H1 (cell line): ENCODE measurements around the gene FAM120C. TPM values are rescaled to one million over a fixed set of nuclear protein-coding genes. Genes with fewer than 3 reads are reported as not detected.

Experiments
- CTCF ChIA-PET: fragments of 300-600 bp; sonication (Branson Sonifier 250); formaldehyde crosslinking; loops from one replicate; lab custom pipeline; 2021; ENCODE audit not compliant: partially characterized antibody; lab: Charles Lee
- POLR2A ChIA-PET: fragments of 300-600 bp; sonication (Branson Sonifier 250); formaldehyde crosslinking; loops from one replicate; lab custom pipeline; 2021; ENCODE audit warnings: inconsistent platforms; ENCODE audit not compliant: partially characterized antibody; lab: Charles Lee
- DNase-seq, 2 experiments: peaks; one replicate each; pipeline versions ENCODE4 v3.0.0 to v3.0.0-alpha.2; 2010 to 2022; ENCODE audit warnings: low spot score in 2 of 2, low read depth in 1 of 2, mixed read lengths in 1 of 2
- FAIRE-seq: peaks from 2 replicates; lab custom pipeline; 2011; peaks lifted over from hg19 to GRCh38; lab: Jason Lieb, UNC
- H2AFZ ChIP-seq: 2 replicates; pipeline ENCODE4 v1.8.1; 2012; ENCODE audit warnings: low read length, inconsistent platforms
- H2AK5ac ChIP-seq: 2 replicates; pipeline ENCODE4 v1.6.1; 2013; ENCODE audit warnings: low read depth, low read length
- H2BK120ac ChIP-seq: replicated peaks from 2 replicates; pipeline ENCODE3; 2013; ENCODE audit warnings: low read depth, low read length, inconsistent platforms
- H2BK12ac ChIP-seq: 2 replicates; pipeline ENCODE4 v1.6.1; 2013; ENCODE audit warnings: low read depth, low read length
- H2BK15ac ChIP-seq: 2 replicates; pipeline ENCODE4 v1.6.1; 2013; ENCODE audit warnings: low read length
- H2BK20ac ChIP-seq: 2 replicates; pipeline ENCODE4 v1.6.1; 2013; ENCODE audit warnings: low read length
- H2BK5ac ChIP-seq: 2 replicates; pipeline ENCODE4 v1.6.1; 2013; ENCODE audit warnings: low read depth, low read length
- H3K14ac ChIP-seq: 2 replicates; pipeline ENCODE4 v1.6.1; 2013; ENCODE audit warnings: inconsistent platforms; ENCODE audit not compliant: insufficient read length
- H3K18ac ChIP-seq: 2 replicates; pipeline ENCODE4 v1.6.1; 2013; ENCODE audit warnings: low read length; ENCODE audit errors: extremely low read depth
- H3K23ac ChIP-seq: 2 replicates; pipeline ENCODE4 v1.6.1; 2013; ENCODE audit warnings: inconsistent platforms; ENCODE audit not compliant: insufficient read length
- H3K23me2 ChIP-seq: 2 replicates; pipeline ENCODE4 v1.6.1; 2013; ENCODE audit warnings: low read depth, low read length
- H3K27ac ChIP-seq: 2 replicates; pipeline ENCODE4 v1.6.1; 2011; ENCODE audit warnings: low read depth, low read length, inconsistent platforms
- H3K27me3 ChIP-seq, 4 experiments: replicated peaks in 1 of 4; 1 replicate in 1 of 4; 2 replicates in 3 of 4; pipeline versions ENCODE4 v1.6.1 to v1.8.1; 2011 to 2013; ENCODE audit warnings: low read length in 3 of 4, mild to moderate bottlenecking in 3 of 4, inconsistent platforms in 2 of 4, mixed read lengths in 2 of 4, moderate library complexity in 1 of 4; ENCODE audit not compliant: control insufficient read depth in 3 of 4, insufficient read depth in 3 of 4; ENCODE audit errors: extremely low read depth in 1 of 4
- H3K36me3 ChIP-seq, 4 experiments: 2 replicates each; pipeline versions ENCODE4 v1.6.1 to v1.8.1; 2011 to 2013; ENCODE audit warnings: mild to moderate bottlenecking in 4 of 4, low read length in 3 of 4, moderate library complexity in 2 of 4, control low read depth in 1 of 4, inconsistent platforms in 1 of 4; ENCODE audit not compliant: insufficient read depth in 4 of 4, control insufficient read depth in 2 of 4
- H3K4ac ChIP-seq: replicated peaks from 2 replicates; pipeline ENCODE3; 2013; ENCODE audit warnings: low read length, low read depth, mixed read lengths, inconsistent platforms; ENCODE audit not compliant: insufficient read length
- H3K4me1 ChIP-seq, 4 experiments: replicated peaks in 1 of 4; 1 replicate in 1 of 4; 2 replicates in 3 of 4; pipeline versions ENCODE4 v1.6.1 to v1.8.1; 2011 to 2013; ENCODE audit warnings: low read length in 3 of 4, inconsistent platforms in 2 of 4, mixed read lengths in 1 of 4; ENCODE audit not compliant: insufficient read depth in 4 of 4, control insufficient read depth in 3 of 4
- H3K4me2 ChIP-seq, 2 experiments: 2 replicates each; pipeline versions ENCODE4 v1.6.1 to v1.8.1; 2011 to 2013; ENCODE audit warnings: low read depth in 2 of 2, low read length in 2 of 2, control low read depth in 1 of 2, inconsistent platforms in 1 of 2, mild to moderate bottlenecking in 1 of 2; ENCODE audit not compliant: insufficient read depth in 1 of 2
- H3K4me3 ChIP-seq, 4 experiments: fragments of 200-600, 300-600 bp in 1 of 4; sonication (generic), shearing (Covaris generic), sonication (Bioruptor Twin) in 1 of 4; 2 replicates each; pipeline versions ENCODE4 v1.5.1 to v1.8.1; 2011 to 2016; ENCODE audit warnings: low read length in 4 of 4, low read depth in 3 of 4, control low read depth in 2 of 4, inconsistent platforms in 2 of 4, mild to moderate bottlenecking in 2 of 4, mixed read lengths in 1 of 4, moderate library complexity in 1 of 4; ENCODE audit not compliant: insufficient read depth in 2 of 4; ENCODE audit errors: extremely low read depth in 1 of 4
- H3K56ac ChIP-seq: replicated peaks from 2 replicates; pipeline ENCODE3; 2013; ENCODE audit warnings: low read depth, mild to moderate bottlenecking, mixed read lengths, low read length, inconsistent platforms; ENCODE audit not compliant: insufficient read length
- H3K79me1 ChIP-seq: 2 replicates; pipeline ENCODE4 v1.6.1; 2013; ENCODE audit warnings: low read depth, low read length, control low read depth
- H3K79me2 ChIP-seq, 2 experiments: 2 replicates each; pipeline versions ENCODE4 v1.6.1 to v1.8.1; 2012 to 2013; ENCODE audit warnings: low read length in 2 of 2, mild to moderate bottlenecking in 2 of 2, inconsistent platforms in 1 of 2; ENCODE audit not compliant: insufficient read depth in 2 of 2, control insufficient read depth in 1 of 2
- H3K9ac ChIP-seq, 4 experiments: replicated peaks in 1 of 4; 1 replicate in 1 of 4; 2 replicates in 3 of 4; pipeline versions ENCODE4 v1.6.1 to v1.8.1; 2011 to 2013; ENCODE audit warnings: low read depth in 3 of 4, low read length in 3 of 4, control low read depth in 2 of 4, mild to moderate bottlenecking in 2 of 4, moderate library complexity in 2 of 4, inconsistent platforms in 1 of 4; ENCODE audit errors: extremely low read depth in 1 of 4
- H3K9me3 ChIP-seq, 2 experiments: 2 replicates each; pipeline versions ENCODE4 v1.6.1 to v1.8.1; 2012 to 2013; ENCODE audit warnings: mild to moderate bottlenecking in 2 of 2, moderate library complexity in 2 of 2, control low read depth in 1 of 2, inconsistent platforms in 1 of 2, low read depth in 1 of 2, low read length in 1 of 2, mixed read lengths in 1 of 2; ENCODE audit not compliant: insufficient read depth in 2 of 2
- H4K20me1 ChIP-seq, 2 experiments: replicated peaks in 1 of 2; 2 replicates each; pipeline versions ENCODE3 to v1.8.1; 2011 to 2013; ENCODE audit warnings: inconsistent platforms in 2 of 2, low read length in 2 of 2, mild to moderate bottlenecking in 1 of 2; ENCODE audit not compliant: insufficient read depth in 2 of 2, control insufficient read depth in 1 of 2
- H4K5ac ChIP-seq: 2 replicates; pipeline ENCODE4 v1.6.1; 2013; ENCODE audit warnings: low read length, low read depth, mixed read lengths, inconsistent platforms; ENCODE audit not compliant: insufficient read length
- H4K8ac ChIP-seq: 2 replicates; pipeline ENCODE4 v1.8.0; 2013; ENCODE audit warnings: mild to moderate bottlenecking, moderate library complexity, low read length, inconsistent platforms; ENCODE audit not compliant: insufficient read depth; ENCODE audit errors: extremely low read depth
- H4K91ac ChIP-seq: replicated peaks from 2 replicates; pipeline ENCODE3; 2013; ENCODE audit warnings: low read length, mixed read lengths, inconsistent platforms; ENCODE audit not compliant: insufficient read length
- BCL11A ChIP-seq, 2 experiments: IDR thresholded peaks; one replicate each; pipeline ENCODE4 v1.6.1; 2011; ENCODE audit warnings: low read depth in 2 of 2, low read length in 2 of 2, mild to moderate bottlenecking in 2 of 2
- CBX5 ChIP-seq: fragments of 300-800, 300-1000 bp; sonication (generic); IDR thresholded peaks from 2 replicates; pipeline ENCODE4 v1.7.1; 2016; ENCODE audit warnings: antibody characterized with exemption, low read length, low read depth
- CREB1 ChIP-seq: IDR thresholded peaks from 2 replicates; pipeline ENCODE4 v1.6.1; 2012; ENCODE audit warnings: inconsistent platforms
- CTBP2 ChIP-seq: IDR thresholded peaks from 2 replicates; pipeline ENCODE4 v1.7.0; 2011; ENCODE audit warnings: borderline replicate concordance, mild to moderate bottlenecking, moderate library complexity, mixed read lengths, low read length; ENCODE audit not compliant: insufficient read depth, insufficient read length
- EZH2 ChIP-seq: fragments of 200-600 bp; sonication (generic); IDR thresholded peaks from 2 replicates; pipeline ENCODE4 v1.7.1; 2012; ENCODE audit warnings: low read depth, mild to moderate bottlenecking, moderate library complexity, low read length, inconsistent platforms; ENCODE audit not compliant: severe bottlenecking
- HDAC2 ChIP-seq, 2 experiments: fragments of 300-600 bp in 1 of 2; sonication (generic) in 1 of 2; IDR thresholded peaks; 2 replicates each; pipeline ENCODE4 v1.6.1; 2011 to 2012; ENCODE audit warnings: low read depth in 2 of 2, low read length in 2 of 2, mild to moderate bottlenecking in 2 of 2, moderate library complexity in 2 of 2, borderline replicate concordance in 1 of 2, inconsistent platforms in 1 of 2
- HDAC6 ChIP-seq: IDR thresholded peaks from one replicate; pipeline ENCODE4 v1.7.1; 2012; ENCODE audit warnings: low read depth, mild to moderate bottlenecking, inconsistent platforms, low read length, moderate library complexity
- KDM4A ChIP-seq: IDR thresholded peaks from one replicate; pipeline ENCODE4 v1.7.1; 2012; ENCODE audit warnings: low read depth, mild to moderate bottlenecking, moderate library complexity, low read length, inconsistent platforms; ENCODE audit not compliant: severe bottlenecking
- NANOG ChIP-seq: IDR thresholded peaks from 2 replicates; pipeline ENCODE4 v1.6.1; 2011; ENCODE audit warnings: low read length, low read depth, mild to moderate bottlenecking, inconsistent platforms; ENCODE audit not compliant: insufficient read depth, poor library complexity, severe bottlenecking
- RXRA ChIP-seq: IDR thresholded peaks from 2 replicates; pipeline ENCODE4 v1.6.1; 2011; ENCODE audit warnings: low read depth, mild to moderate bottlenecking, low read length, moderate library complexity; ENCODE audit not compliant: insufficient read depth
- SIRT6 ChIP-seq: IDR thresholded peaks from one replicate; pipeline ENCODE4 v1.7.1; 2012; ENCODE audit warnings: low read length, inconsistent platforms
- TCF12 ChIP-seq: IDR thresholded peaks from 2 replicates; pipeline ENCODE4 v1.6.1; 2011; ENCODE audit warnings: low read depth, mild to moderate bottlenecking, low read length
- polyA plus RNA-seq, 7 experiments: library from polyadenylated mRNA; depleted of rRNA in 3 of 7; stranded (reverse) in 5 of 7; unstranded in 2 of 7; fragments of >200 nt in 5 of 7; fragments of 200-250 nt in 2 of 7; gene quantifications; 1 replicate in 5 of 7; 2 replicates in 1 of 7; 4 replicates in 1 of 7; pipeline versions ENCODE4 v1.2.1 to v1.2.3, GENCODE V29; 2011 to 2013; ENCODE audit warnings: missing spikeins in 2 of 7, mixed read lengths in 2 of 7
- total RNA-seq: library from RNA; stranded (reverse); fragmentation: NEBNext Ultra II Directional; extraction: Animal tissue kit (Norgen Biotek cat#: 25700); gene quantifications from 2 replicates; pipeline ENCODE4 v1.2.1, GENCODE V29; 2021
- TF ChIP-seq, protein P1 (sequence below): IDR thresholded peaks from 2 replicates; pipeline ENCODE4 v1.6.1; 2011; ENCODE audit warnings: low read depth, mild to moderate bottlenecking, low read length; ENCODE audit not compliant: insufficient read depth

The FAM120C gene
- total and polyA plus RNA-seq, 2 of the 8 experiments (the other 6 are each of a cell fraction or from before 2014, with no cell fraction given): 4.4 to 8.1 TPM

DNA sequence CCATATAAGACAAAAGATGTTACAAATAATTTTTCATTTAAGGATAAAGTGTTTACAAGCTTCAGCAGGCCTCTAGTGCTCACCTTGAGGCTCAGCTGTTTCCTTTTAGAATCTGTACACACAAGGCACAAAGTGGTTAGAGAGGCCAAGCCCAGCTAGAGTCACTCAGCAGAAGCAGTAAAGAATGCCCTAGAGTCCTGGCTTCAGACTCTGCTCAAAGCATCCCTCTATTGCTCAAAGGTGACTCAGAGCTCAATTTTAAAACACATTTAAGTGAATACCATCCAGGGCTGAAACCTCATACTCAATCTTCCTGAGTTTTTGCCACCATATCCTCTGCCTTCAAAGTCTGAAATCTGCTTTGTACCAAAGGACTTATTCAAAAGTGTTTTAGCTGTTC, 116.2 kb downstream of the FAM120C start:
- H4K20me1 ChIP-seq: no peaks in the 10 kb centered on the region
- H2AK5ac ChIP-seq: no peak overlapping the region
- H2BK5ac ChIP-seq: no peak overlapping the region
- no peak overlapping the region for H4K91ac ChIP-seq
- H3K4me3 ChIP-seq: no peak overlapping the region
- no peak overlapping the region for H2BK20ac ChIP-seq
- no peak overlapping the region for H2BK120ac ChIP-seq
- no peaks in the 10 kb centered on the region for H3K4me1 ChIP-seq
- no peak overlapping the region for H3K56ac ChIP-seq
- H3K23me2 ChIP-seq: no peaks in the 10 kb centered on the region
- no peak overlapping the region for H3K27ac ChIP-seq
- ChIA-PET CTCF (no interaction called here), POLR2A (interaction anchor here (0.8 kb wide), 1 partner anchor 23 kb away, joined by 3 read pairs; the partner anchor contains the start of gene PHF8)
- no peak overlapping the region for H3K4ac ChIP-seq
- no peak overlapping the region for H3K14ac ChIP-seq
- no peaks in the 10 kb centered on the region for H3K9me3 ChIP-seq
- H2AFZ ChIP-seq: no peak overlapping the region
- no peak overlapping the region for H2BK15ac ChIP-seq
- H3K23ac ChIP-seq: no peak overlapping the region
- FAIRE-seq: no peak
- no peak overlapping the region for H3K18ac ChIP-seq
- H3K79me1 ChIP-seq: no peaks in the 10 kb centered on the region
- no peak overlapping the region for H3K9ac ChIP-seq
- H4K5ac ChIP-seq: no peak overlapping the region
- no peaks in the 10 kb centered on the region for H3K79me2 ChIP-seq
- no peak for DNase-seq
- H4K8ac ChIP-seq: no peak overlapping the region
- H3K36me3 ChIP-seq: no peaks in the 10 kb centered on the region; a peak in 1 of 8 replicates
- no peaks in the 10 kb centered on the region for H3K27me3 ChIP-seq
- H2BK12ac ChIP-seq: no peak overlapping the region
- no peak overlapping the region for H3K4me2 ChIP-seq
- TF ChIP-seq NANOG (no peak), EZH2 (no peak), CREB1 (no peak), HDAC6 (no peak), RXRA (no peak), CTBP2 (no peak), BCL11A (IDR thresholded peaks at IDR 0.05; ENCODE audit: low read depth in 2 of 2, low read length in 2 of 2) (no peak), TCF12 (no peak), KDM4A (no peak), CBX5 (no peak), SIRT6 (no peak), HDAC2 (IDR thresholded peaks at IDR 0.05; ENCODE audit: borderline replicate concordance in 1 of 2, low read depth in 2 of 2, low read length in 2 of 2) (no peak)
- TF ChIP-seq, protein P1, sequence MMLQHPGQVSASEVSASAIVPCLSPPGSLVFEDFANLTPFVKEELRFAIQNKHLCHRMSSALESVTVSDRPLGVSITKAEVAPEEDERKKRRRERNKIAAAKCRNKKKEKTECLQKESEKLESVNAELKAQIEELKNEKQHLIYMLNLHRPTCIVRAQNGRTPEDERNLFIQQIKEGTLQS: no peak
